Esophagus (tissue), 2 donors: ENCODE data around the gene HEXIM2. TPM values are rescaled to one million over a fixed set of nuclear protein-coding genes. Genes with fewer than 3 reads are reported as not detected.

ENCODE experiments used
- H3K27ac ChIP-seq, 2 donors: one replicate each; pipeline ENCODE4 v1.5.1; 2013; ENCODE audit warnings: low read depth in 2 of 2, mild to moderate bottlenecking in 2 of 2, inconsistent platforms in 1 of 2, low read length in 1 of 2, moderate library complexity in 1 of 2
- H3K27me3 ChIP-seq, 2 donors: one replicate each; pipeline ENCODE4 v1.6.1; 2013; ENCODE audit warnings: low read length in 2 of 2, control low read depth in 1 of 2, mild to moderate bottlenecking in 1 of 2; ENCODE audit not compliant: insufficient read depth in 2 of 2, control insufficient read depth in 1 of 2
- H3K36me3 ChIP-seq, 2 donors: one replicate each; pipeline ENCODE4 v1.6.1; 2013; ENCODE audit warnings: low read length in 1 of 2; ENCODE audit not compliant: control insufficient read depth in 2 of 2, insufficient read depth in 2 of 2
- H3K4me1 ChIP-seq, 2 donors: one replicate each; pipeline ENCODE4 v1.6.1; 2013; ENCODE audit warnings: low read length in 1 of 2; ENCODE audit not compliant: control insufficient read depth in 2 of 2, insufficient read depth in 2 of 2
- H3K4me3 ChIP-seq, 2 donors: one replicate each; pipeline ENCODE4 v1.5.1; 2013; ENCODE audit warnings: low read length in 2 of 2, mild to moderate bottlenecking in 2 of 2, low read depth in 1 of 2, moderate library complexity in 1 of 2
- H3K9me3 ChIP-seq, 2 donors: one replicate each; pipeline ENCODE4 v1.6.1; 2013; ENCODE audit warnings: mild to moderate bottlenecking in 2 of 2, low read depth in 1 of 2, low read length in 1 of 2, moderate library complexity in 1 of 2; ENCODE audit not compliant: control insufficient read depth in 2 of 2, insufficient read depth in 1 of 2
- WGBS, 2 donors: extraction: QIAGEN DNeasy Blood & Tissue Kit; methylation state at CpG; one replicate each; pipeline ENCODE4 v1.1.7; 2013; 5-methylcytosine and 5-hydroxymethylcytosine counted together
- polyA plus RNA-seq, 2 donors: library from polyadenylated mRNA; stranded (reverse); fragments of 200-250 nt; gene quantifications; one replicate each; pipeline ENCODE4 v1.2.3, GENCODE V29; 2013
- donor health status: healthy with polysubstance abuse.
- donor health status: Bipolar disorder and iron deficiency.

HEXIM2 gene, protein sequence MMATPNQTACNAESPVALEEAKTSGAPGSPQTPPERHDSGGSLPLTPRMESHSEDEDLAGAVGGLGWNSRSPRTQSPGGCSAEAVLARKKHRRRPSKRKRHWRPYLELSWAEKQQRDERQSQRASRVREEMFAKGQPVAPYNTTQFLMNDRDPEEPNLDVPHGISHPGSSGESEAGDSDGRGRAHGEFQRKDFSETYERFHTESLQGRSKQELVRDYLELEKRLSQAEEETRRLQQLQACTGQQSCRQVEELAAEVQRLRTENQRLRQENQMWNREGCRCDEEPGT
- 1 to 10 TPM; 3.7 to 4.5 TPM for polyA plus RNA-seq

DNA sequence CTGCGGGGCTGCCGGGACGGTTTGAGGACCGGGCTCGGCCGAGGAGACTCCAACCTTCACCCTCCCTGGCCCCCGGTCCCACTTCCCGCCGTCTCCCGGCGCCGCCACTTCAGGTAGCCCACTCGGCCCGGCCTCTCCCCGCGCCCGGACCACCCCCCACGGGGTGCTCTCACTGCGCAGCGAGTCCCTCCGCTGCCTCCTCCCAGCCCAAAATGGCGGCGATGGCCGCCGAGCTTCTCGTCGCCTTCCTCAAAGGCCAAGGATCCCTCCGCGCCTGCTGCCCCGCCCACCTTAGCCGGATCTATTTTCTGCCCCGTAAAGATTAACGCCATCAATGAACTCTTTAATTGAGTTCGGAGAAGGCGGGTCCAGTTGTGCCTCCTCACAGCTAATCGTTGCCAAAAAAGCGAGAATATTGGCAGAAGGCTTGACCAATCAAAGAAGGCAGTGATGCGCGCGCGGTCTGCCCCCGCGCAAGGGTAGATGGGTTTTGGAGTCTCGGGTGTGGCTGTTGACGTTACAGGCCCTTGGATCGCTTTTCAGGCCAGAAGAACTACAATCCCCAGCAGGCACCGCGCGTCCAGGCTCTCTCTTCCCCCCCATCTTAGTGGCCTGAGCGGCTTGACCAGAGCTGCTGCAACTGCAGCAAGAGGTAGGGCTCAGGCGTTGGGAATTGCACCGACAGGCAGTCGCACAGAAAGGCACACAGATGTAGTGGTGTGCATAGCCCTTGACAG lies at the start of gene HEXIM2:
Gene HEXIM2, plus strand, starts transcription at position 588 of the 737 bp plus-strand sequence. CDS start 919 bp downstream, outside the sequence.
- Histone ChIP-seq H3K27ac (peak within 1 kb of the TSS; percentile 97 to 99), H3K4me3 (peak within 1 kb of the TSS; percentile 89 to 98), H3K36me3 (peaks cover 0 to 4% of the 10 kb centered on the region in 2 donors), H3K27me3 (no peaks in the 10 kb centered on the region), H3K9me3 (no peaks in the 10 kb centered on the region), H3K4me1 (peaks cover 5 to 11% of the 10 kb centered on the region in 2 donors)
- 0% methylated on average over 47 to 53 of the region's 53 CpGs for WGBS, 2 donors

DNA sequence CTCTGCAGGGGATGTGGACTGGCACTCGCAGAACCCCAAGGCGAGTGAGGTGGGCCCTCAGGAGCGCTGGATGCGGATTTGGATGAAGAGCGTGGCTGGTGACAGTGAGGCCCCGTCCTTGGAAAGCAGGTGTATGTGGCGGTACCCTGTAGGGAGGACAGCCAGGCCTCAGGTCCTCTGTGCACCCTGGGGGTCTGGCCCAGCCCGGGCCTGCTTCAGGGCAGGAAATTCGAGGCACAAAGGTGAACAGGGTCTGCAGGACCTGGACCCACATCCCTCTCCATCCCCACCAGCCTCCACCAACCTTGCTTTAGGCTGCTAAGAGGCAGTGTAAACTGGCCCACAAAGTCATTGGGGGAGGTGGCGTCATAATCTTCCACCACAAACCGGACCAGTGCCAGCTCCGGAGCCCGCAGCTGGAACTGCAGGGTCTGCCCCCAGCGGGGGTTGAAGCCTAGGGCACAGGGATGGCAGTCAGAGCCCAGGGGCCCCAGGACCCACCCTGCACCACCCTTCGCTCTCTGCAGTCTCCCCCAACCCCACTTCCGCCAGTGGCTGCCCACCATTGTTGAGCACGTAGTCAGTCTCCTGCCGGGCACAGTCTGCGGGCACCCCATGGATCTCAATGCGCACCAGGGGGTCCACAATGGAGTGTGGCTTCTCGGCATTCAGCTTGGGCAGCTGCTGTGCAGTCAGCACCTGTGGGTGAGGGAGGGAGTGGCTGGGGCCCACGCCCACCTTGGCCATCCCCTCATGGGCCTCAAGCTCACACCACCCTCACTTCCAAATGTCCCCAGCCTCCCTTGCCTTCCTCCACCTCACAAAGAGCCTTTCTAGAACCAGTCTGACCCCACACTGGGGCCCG lies 48.9 kb upstream of the HEXIM2 start:
- peaks cover 4 to 26% of the 10 kb centered on the region in 2 donors for H3K36me3 ChIP-seq
- H3K9me3 ChIP-seq = no peaks in the 10 kb centered on the region
- H3K27me3 ChIP-seq = no peaks in the 10 kb centered on the region
- H3K4me3 ChIP-seq = no peak overlapping the region
- peak overlapping the region in 1 of 2 donors; percentile 77 for H3K27ac ChIP-seq
- H3K4me1 ChIP-seq = no peaks in the 10 kb centered on the region
- 93 to 94% methylated on average over 22 to 23 of the region's 23 CpGs for WGBS, 2 donors

DNA sequence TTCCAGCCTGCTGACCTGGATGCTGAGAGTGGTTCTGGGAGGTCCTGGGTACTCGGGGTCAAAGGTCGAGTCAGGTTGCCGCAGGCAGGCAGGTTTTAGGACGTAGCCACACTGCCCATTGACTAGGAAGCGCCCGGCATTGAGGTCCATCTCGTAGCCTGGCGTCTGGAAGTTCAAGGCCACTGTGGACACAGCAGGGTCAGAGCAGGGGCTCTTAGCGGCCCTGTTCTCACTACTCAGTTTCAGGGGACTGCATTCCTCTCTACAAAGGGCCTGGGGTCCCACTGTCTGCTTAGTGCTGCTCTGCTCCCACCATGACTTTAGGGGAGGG lies 48.3 kb upstream of the HEXIM2 start:
- Histone ChIP-seq H3K4me1 (no peaks in the 10 kb centered on the region), H3K4me3 (no peak overlapping the region), H3K27me3 (no peaks in the 10 kb centered on the region), H3K9me3 (no peaks in the 10 kb centered on the region), H3K27ac (no peak overlapping the region), H3K36me3 (peaks cover 1 to 27% of the 10 kb centered on the region in 2 donors)
- WGBS, 2 donors = 88 to 93% methylated on average over 9 of the region's 9 CpGs

DNA sequence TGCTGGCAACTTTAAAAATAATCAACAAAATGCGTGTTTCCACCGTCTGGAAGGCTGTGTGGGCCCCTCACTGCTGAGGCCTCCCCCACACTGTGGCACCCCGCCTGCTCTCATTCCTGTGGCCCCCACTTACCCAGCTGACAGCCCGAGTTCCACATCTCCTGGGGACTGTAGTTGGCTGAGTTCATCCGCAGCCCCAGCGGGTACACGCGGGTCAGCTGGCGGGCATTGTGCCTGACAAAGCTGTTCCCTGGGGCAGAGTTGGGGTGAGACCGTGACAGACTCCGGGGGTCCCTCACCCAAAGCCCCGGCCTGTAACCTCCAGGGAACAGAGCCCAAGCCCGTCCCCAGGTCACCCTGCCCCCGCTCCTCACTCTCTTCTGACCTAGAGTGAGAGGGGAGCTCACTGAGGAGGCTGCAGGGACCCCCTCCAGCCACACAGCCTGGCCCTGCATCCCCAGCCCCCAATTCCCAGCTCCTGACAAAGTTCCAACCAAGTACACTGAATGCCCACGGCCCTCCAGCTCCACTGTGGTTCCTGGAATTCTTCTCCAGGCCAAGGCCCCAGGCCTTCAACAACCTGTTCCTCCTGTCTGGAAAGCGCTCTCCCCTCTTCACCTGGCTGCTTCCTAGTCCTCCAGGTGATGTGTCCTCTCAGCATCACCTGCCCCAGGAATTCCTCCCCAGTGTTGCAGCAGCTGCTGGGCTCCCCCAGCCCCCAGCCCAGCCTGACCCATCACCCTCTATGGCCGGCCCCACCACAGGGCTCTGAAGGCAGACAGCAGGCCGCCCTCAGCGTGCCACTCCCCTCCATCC lies 47.4 kb upstream of the HEXIM2 start:
- Histone ChIP-seq H3K4me1 (no peaks in the 10 kb centered on the region), H3K9me3 (no peaks in the 10 kb centered on the region), H3K4me3 (no peak overlapping the region), H3K36me3 (peaks cover 0 to 28% of the 10 kb centered on the region in 2 donors), H3K27ac (no peak overlapping the region), H3K27me3 (no peaks in the 10 kb centered on the region)
- 80% methylated on average over 19 of the region's 19 CpGs for WGBS, 2 donors

DNA sequence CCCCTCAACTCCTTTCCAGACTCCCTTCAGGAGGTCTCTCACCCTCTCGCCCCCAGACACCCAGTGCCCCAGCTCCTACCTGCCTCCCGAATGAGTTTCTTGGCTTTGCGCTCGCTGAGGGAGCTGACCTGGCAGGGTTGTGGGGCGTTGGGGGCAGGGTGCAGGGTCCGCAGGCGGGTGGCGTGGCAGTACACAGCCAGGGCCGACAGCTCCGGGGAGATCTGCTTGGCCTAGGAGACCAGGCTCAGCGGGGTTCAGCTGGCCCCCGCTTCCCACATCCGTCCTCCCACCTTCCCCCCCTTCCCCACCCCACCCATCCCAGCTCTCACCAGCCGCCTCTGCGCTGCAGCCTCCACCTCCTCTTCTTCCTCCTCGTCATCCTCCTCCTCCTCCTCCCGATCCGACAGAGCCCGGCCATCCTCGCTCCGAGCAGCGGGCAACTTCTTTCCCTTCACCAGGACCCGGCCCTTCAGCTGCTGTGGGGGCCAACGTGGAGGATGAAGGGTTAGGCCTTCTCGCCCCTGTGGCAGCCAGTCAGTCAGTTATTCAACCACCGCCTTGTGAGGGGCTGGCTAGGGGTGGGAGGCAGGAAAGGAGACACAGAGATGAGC lies 46.6 kb upstream of the HEXIM2 start:
- Histone ChIP-seq H3K27ac (no peak overlapping the region), H3K4me3 (no peak overlapping the region), H3K27me3 (no peaks in the 10 kb centered on the region), H3K9me3 (no peaks in the 10 kb centered on the region), H3K36me3 (peaks cover 1 to 34% of the 10 kb centered on the region in 2 donors), H3K4me1 (no peaks in the 10 kb centered on the region)
- 88 to 89% methylated on average over 24 to 26 of the region's 26 CpGs for WGBS, 2 donors

DNA sequence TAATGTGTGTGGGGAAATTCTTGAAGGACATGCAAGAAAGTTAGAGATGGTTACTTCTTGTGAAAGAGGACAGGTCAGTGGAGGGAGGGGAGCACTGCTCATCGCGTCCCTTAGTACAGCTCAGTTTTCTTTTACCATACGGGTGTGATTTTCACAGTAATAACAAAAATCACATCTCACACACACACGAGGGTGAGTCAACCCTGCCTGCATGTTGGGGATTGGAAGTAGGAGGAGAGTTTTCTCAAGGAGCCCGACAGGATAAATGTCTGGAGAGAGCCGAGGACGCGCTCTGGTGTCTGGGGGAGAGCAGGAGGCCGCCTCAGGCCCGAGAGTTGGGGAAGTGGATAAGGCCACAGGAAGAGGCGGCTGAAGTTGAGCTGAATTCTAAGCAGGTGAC lies 45.8 kb upstream of the HEXIM2 start:
- Histone ChIP-seq H3K27ac (no peak overlapping the region), H3K36me3 (peaks cover 3 to 40% of the 10 kb centered on the region in 2 donors), H3K4me1 (no peaks in the 10 kb centered on the region), H3K4me3 (no peak overlapping the region), H3K27me3 (no peaks in the 10 kb centered on the region), H3K9me3 (no peaks in the 10 kb centered on the region)
- WGBS, 2 donors = 80 to 81% methylated on average over 11 of the region's 11 CpGs

DNA sequence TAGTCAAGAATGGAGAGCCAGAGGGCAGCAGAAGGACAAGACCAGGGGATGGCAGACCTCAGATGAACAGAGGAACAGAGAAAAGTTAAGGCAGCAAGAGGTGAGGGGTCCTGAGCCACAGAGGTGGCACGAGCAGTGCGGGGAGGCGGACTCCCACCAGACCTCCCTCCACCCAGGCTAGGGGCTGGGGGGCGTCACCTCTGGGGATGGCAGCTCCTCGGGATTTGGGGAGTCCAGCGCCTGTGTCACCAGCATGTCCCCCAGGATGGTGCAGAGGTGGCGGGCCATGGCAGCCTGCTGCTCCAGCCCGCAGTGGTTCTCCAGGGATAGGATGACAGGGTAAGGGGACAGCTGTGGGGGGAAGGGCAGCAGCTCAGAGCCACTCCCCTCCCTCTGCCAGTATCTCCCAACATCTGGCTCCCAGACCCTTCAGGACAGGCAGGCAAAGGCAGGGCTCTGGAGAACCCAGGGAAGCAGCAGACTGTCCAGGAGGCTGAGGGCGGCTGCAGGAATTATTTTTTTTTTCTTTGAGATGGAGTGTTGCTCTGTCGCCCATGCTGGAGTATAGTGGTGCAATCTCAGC lies 45.1 kb upstream of the HEXIM2 start:
- WGBS, 2 donors = 87 to 91% methylated on average over 10 of the region's 10 CpGs
- Histone ChIP-seq H3K36me3 (peaks cover 3 to 43% of the 10 kb centered on the region in 2 donors), H3K27ac (no peak overlapping the region), H3K4me1 (peaks cover 0 to 4% of the 10 kb centered on the region in 2 donors), H3K4me3 (no peak overlapping the region), H3K27me3 (no peaks in the 10 kb centered on the region), H3K9me3 (no peaks in the 10 kb centered on the region)

DNA sequence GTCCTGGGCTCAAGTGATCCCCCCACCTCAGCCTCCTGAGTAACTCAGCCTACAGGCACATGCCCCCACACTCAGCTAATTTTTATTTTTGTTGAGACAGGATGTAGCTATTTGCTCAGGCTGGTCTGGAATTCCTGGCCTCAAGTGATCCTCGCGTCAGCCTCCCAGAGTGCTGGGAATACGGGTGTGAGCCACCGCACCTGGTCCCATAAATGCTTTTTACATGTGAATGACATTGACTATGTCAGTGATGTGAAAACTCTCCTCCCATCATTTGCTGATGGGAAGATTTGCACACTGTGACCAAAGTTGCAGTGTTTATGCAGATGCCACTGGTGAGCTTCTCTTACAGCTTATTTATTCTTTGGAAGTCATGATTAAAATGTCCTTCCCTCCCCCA lies 44.3 kb upstream of the HEXIM2 start:
- Histone ChIP-seq H3K27me3 (no peaks in the 10 kb centered on the region), H3K4me3 (no peak overlapping the region), H3K36me3 (peaks cover 3 to 43% of the 10 kb centered on the region in 2 donors), H3K4me1 (peaks cover 0 to 4% of the 10 kb centered on the region in 2 donors), H3K27ac (no peak overlapping the region), H3K9me3 (no peaks in the 10 kb centered on the region)
- 92% methylated on average over 4 of the region's 4 CpGs for WGBS, 2 donors
